HepG2 (cell line): ENCODE measurements around the gene RABEPK. TPM values are rescaled to one million over a fixed set of nuclear protein-coding genes. Genes with fewer than 3 reads are reported as not detected.

ENCODE experiments used
- CREM ChIP-seq, 2 experiments: sonication (generic) in 1 of 2; formaldehyde crosslinking in 1 of 2; IDR thresholded peaks; 2 replicates each; pipeline versions ENCODE4 v1.4.0 to v1.6.1; 2016 to 2020; ENCODE audit warnings: antibody characterized with exemption in 1 of 2, mild to moderate bottlenecking in 1 of 2, missing genetic modification reagents in 1 of 2
- GPN1 ChIP-seq: sonication (generic); formaldehyde crosslinking; IDR thresholded peaks from 2 replicates; pipeline ENCODE4 v1.5.1; 2020; ENCODE audit warnings: missing genetic modification reagents, borderline replicate concordance
- HIVEP1 ChIP-seq: sonication (generic); formaldehyde crosslinking; IDR thresholded peaks from 2 replicates; pipeline ENCODE4 v1.4.0; 2020; ENCODE audit warnings: mild to moderate bottlenecking, missing genetic modification reagents
- HNRNPH1 ChIP-seq: fragments of 200-400 bp; formaldehyde crosslinking; optimal IDR thresholded peaks from 2 replicates; pipeline ENCODE3; 2017; ENCODE audit warnings: mild to moderate bottlenecking, low read depth, low read length
- MBNL3 ChIP-seq: fragments of 250-450 bp; sonication (Bioruptor Pico); conservative IDR thresholded peaks from 2 replicates; pipeline ENCODE4 v1.8.0; 2022; ENCODE audit warnings: mild to moderate bottlenecking, inconsistent platforms
- MTA1 ChIP-seq: sonication (generic); formaldehyde crosslinking; IDR thresholded peaks from 2 replicates; pipeline ENCODE4 v1.4.0; 2020; ENCODE audit warnings: missing genetic modification reagents, mild to moderate bottlenecking, borderline replicate concordance
- NR2F1 ChIP-seq, 2 experiments: fragments of 450-650 bp in 1 of 2; formaldehyde crosslinking in 1 of 2; IDR thresholded peaks; 2 replicates each; pipeline versions ENCODE4 v1.5.0 to v1.6.1; 2016 to 2020; ENCODE audit warnings: mild to moderate bottlenecking in 1 of 2, missing compliant biosample characterization in 1 of 2, missing genetic modification reagents in 1 of 2, moderate library complexity in 1 of 2
- TAF1 ChIP-seq: sonication (generic); formaldehyde crosslinking; IDR thresholded peaks from 2 replicates; pipeline ENCODE4 v1.4.0; 2020; ENCODE audit warnings: missing genetic modification reagents
- ZFP1 ChIP-seq: IDR thresholded peaks from 2 replicates; pipeline ENCODE4 v1.6.1; 2016
- ZNF317 ChIP-seq: sonication (generic); formaldehyde crosslinking; IDR thresholded peaks from 2 replicates; pipeline ENCODE4 v1.5.0; 2020; ENCODE audit warnings: mild to moderate bottlenecking, missing genetic modification reagents
- ZNF33A ChIP-seq: sonication (generic); formaldehyde crosslinking; IDR thresholded peaks from 2 replicates; pipeline ENCODE4 v1.5.1; 2020; ENCODE audit warnings: missing genetic modification reagents, mild to moderate bottlenecking, moderate library complexity, borderline replicate concordance
- ZNF598 ChIP-seq: sonication (generic); formaldehyde crosslinking; IDR thresholded peaks from 2 replicates; pipeline ENCODE4 v1.5.1; 2020; ENCODE audit warnings: mild to moderate bottlenecking, missing genetic modification reagents, borderline replicate concordance
- ZNF792 ChIP-seq: IDR thresholded peaks from 2 replicates; pipeline ENCODE4 v1.6.1; 2016
- polyA plus RNA-seq, 8 experiments: library from polyadenylated mRNA; depleted of rRNA in 3 of 8; stranded (reverse) in 7 of 8; unstranded in 1 of 8; fragments of >200 nt; fragmentation: Illumina TruSeq in 4 of 8; extraction: Trizol in 4 of 8; gene quantifications; 2 replicates each; pipeline versions ENCODE4 v1.2.1 to v1.2.3, GENCODE V29; 2011 to 2016; ENCODE audit warnings: low read depth in 4 of 8, missing spikeins in 1 of 8, mixed read lengths in 1 of 8; ENCODE audit not compliant: insufficient read depth in 1 of 8
- total RNA-seq, 5 experiments: library from RNA; depleted of rRNA; stranded (reverse); fragments of >200 nt; fragmentation: Illumina TruSeq; extraction: Trizol; gene quantifications; 2 replicates each; pipeline ENCODE4 v1.2.3, GENCODE V29; 2016; ENCODE audit warnings: low read depth in 1 of 5
- TF ChIP-seq, protein P1 (sequence below): sonication (generic); formaldehyde crosslinking; IDR thresholded peaks from 2 replicates; pipeline ENCODE4 v1.8.0; 2022; ENCODE audit warnings: mild to moderate bottlenecking, missing genetic modification reagents, borderline replicate concordance
- TF ChIP-seq, protein P2 (sequence below): sonication (generic); formaldehyde crosslinking; IDR thresholded peaks from 2 replicates; pipeline ENCODE4 v1.4.0; 2020; ENCODE audit warnings: low read depth, mild to moderate bottlenecking, missing genetic modification reagents
- TF ChIP-seq, protein P3 (sequence below): sonication (generic); formaldehyde crosslinking; IDR thresholded peaks from 2 replicates; pipeline ENCODE4 v1.4.0; 2020; ENCODE audit warnings: missing genetic modification reagents
- TF ChIP-seq, protein P4 (sequence below): sonication (generic); formaldehyde crosslinking; conservative IDR thresholded peaks from 2 replicates; pipeline ENCODE4 v1.4.0; 2020; ENCODE audit warnings: missing genetic modification reagents
- TF ChIP-seq, protein P5 (sequence below): sonication (generic); formaldehyde crosslinking; IDR thresholded peaks from 2 replicates; pipeline ENCODE4 v1.8.1; 2023; ENCODE audit warnings: mild to moderate bottlenecking, missing genetic modification reagents, borderline replicate concordance
- TF ChIP-seq, protein P6 (sequence below): sonication (generic); formaldehyde crosslinking; IDR thresholded peaks from 2 replicates; pipeline ENCODE4 v1.8.0; 2022; ENCODE audit warnings: mild to moderate bottlenecking, missing genetic modification reagents

Gene RABEPK
- total and polyA plus RNA-seq, 2 of the 13 experiments (the other 11 are each of a cell fraction or from before 2014, with no cell fraction given) = 75.5 to 90.0 TPM

DNA sequence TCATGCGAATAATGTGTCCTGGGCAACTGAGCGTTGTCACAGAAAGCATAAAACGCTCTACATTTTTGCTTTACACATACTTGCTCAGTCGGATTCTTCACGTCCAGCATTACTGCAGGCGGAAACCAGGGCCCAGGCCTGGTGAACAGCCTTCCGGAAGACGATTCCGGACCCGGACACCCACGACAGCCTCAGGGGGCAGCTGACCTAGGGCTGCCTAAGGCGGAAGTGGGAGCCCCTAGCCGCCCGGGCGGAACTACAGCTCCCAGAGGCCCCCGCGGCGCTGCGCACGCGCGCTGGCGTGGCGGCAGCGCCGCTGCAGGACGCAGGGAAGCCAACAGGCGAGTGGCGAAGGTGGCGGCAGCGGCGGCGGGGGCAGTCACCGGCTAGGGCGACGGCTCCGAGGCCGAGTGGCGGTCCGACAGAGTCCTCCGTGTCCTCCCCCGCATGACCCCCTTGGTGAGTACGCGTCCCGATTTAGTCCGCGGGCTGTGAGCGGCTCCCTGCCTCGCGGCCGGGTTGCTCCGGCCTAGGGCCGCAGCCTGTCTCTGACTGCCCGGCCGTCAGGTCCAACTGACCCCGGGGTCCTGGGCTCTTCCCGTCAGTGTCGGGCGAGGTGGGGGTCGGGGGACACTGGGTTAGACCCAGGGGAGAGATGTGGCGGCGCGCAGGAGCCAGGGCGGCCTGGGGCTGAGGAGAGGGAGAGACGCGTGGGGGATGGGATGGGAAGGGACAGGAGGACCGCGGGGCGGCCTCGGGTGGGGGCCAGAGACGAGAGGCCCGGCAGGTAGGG, 61.4 kb downstream of the RABEPK start, which contains the start of gene GAPVD1 (continued):
- TF ChIP-seq, protein P1, sequence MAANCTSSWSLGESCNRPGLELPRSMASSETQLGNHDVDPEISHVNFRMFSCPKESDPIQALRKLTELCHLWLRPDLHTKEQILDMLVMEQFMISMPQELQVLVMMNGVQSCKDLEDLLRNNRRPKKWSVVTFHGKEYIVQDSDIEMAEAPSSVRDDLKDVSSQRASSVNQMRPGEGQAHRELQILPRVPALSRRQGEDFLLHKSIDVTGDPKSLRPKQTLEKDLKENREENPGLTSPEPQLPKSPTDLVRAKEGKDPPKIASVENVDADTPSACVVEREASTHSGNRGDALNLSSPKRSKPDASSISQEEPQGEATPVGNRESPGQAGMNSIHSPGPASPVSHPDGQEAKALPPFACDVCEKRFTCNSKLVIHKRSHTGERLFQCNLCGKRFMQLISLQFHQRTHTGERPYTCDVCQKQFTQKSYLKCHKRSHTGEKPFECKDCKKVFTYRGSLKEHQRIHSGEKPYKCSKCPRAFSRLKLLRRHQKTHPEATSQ (CRISPR knock-in tag) = peak; percentile 41; the same call in 1 of the 2 replicates
- TF ChIP-seq TAF1 (CRISPR knock-in tag) (peak; percentile 63; the same call in 1 of the 2 replicates), ZNF33A (CRISPR knock-in tag) (no peak), CREM (IDR thresholded peaks at IDR 0.05) (no peak), CREM (CRISPR knock-in tag; IDR thresholded peaks at IDR 0.05) (no peak), MTA1 (CRISPR knock-in tag) (peak; percentile 83; the same call in 1 of the 2 replicates), HNRNPH1 (no peak), GPN1 (CRISPR knock-in tag) (no peak), ZNF317 (CRISPR knock-in tag) (peak; percentile 50), ZFP1 (CRISPR knock-in tag) (no peak), ZNF598 (no peak), NR2F1 (CRISPR knock-in tag; IDR thresholded peaks at IDR 0.05) (peak in 1 of 2 experiments; percentile 13; a peak in 1 of 4 replicates), HIVEP1 (CRISPR knock-in tag) (peak; percentile 56; the same call in 1 of the 2 replicates), MBNL3 (CRISPR knock-in tag) (no peak), ZNF792 (CRISPR knock-in tag) (no peak)
- TF ChIP-seq, protein P2, sequence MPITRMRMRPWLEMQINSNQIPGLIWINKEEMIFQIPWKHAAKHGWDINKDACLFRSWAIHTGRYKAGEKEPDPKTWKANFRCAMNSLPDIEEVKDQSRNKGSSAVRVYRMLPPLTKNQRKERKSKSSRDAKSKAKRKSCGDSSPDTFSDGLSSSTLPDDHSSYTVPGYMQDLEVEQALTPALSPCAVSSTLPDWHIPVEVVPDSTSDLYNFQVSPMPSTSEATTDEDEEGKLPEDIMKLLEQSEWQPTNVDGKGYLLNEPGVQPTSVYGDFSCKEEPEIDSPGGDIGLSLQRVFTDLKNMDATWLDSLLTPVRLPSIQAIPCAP (CRISPR knock-in tag) = peak; percentile 69; the same call in 1 of the 2 replicates
- TF ChIP-seq, protein P3, sequence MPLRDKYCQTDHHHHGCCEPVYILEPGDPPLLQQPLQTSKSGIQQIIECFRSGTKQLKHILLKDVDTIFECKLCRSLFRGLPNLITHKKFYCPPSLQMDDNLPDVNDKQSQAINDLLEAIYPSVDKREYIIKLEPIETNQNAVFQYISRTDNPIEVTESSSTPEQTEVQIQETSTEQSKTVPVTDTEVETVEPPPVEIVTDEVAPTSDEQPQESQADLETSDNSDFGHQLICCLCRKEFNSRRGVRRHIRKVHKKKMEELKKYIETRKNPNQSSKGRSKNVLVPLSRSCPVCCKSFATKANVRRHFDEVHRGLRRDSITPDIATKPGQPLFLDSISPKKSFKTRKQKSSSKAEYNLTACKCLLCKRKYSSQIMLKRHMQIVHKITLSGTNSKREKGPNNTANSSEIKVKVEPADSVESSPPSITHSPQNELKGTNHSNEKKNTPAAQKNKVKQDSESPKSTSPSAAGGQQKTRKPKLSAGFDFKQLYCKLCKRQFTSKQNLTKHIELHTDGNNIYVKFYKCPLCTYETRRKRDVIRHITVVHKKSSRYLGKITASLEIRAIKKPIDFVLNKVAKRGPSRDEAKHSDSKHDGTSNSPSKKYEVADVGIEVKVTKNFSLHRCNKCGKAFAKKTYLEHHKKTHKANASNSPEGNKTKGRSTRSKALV (CRISPR knock-in tag) = no peak
- TF ChIP-seq, protein P4, sequence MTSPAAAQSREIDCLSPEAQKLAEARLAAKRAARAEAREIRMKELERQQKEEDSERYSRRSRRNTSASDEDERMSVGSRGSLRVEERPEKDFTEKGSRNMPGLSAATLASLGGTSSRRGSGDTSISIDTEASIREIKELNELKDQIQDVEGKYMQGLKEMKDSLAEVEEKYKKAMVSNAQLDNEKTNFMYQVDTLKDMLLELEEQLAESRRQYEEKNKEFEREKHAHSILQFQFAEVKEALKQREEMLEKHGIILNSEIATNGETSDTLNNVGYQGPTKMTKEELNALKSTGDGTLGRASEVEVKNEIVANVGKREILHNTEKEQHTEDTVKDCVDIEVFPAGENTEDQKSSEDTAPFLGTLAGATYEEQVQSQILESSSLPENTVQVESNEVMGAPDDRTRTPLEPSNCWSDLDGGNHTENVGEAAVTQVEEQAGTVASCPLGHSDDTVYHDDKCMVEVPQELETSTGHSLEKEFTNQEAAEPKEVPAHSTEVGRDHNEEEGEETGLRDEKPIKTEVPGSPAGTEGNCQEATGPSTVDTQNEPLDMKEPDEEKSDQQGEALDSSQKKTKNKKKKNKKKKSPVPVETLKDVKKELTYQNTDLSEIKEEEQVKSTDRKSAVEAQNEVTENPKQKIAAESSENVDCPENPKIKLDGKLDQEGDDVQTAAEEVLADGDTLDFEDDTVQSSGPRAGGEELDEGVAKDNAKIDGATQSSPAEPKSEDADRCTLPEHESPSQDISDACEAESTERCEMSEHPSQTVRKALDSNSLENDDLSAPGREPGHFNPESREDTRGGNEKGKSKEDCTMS (CRISPR knock-in tag) = no peak
- TF ChIP-seq, protein P5, sequence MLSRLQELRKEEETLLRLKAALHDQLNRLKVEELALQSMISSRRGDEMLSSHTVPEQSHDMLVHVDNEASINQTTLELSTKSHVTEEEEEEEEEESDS (CRISPR knock-in tag) = no peak
- TF ChIP-seq, protein P6, sequence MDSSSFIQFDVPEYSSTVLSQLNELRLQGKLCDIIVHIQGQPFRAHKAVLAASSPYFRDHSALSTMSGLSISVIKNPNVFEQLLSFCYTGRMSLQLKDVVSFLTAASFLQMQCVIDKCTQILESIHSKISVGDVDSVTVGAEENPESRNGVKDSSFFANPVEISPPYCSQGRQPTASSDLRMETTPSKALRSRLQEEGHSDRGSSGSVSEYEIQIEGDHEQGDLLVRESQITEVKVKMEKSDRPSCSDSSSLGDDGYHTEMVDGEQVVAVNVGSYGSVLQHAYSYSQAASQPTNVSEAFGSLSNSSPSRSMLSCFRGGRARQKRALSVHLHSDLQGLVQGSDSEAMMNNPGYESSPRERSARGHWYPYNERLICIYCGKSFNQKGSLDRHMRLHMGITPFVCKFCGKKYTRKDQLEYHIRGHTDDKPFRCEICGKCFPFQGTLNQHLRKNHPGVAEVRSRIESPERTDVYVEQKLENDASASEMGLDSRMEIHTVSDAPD (CRISPR knock-in tag) = no peak
